HEK293 (cell line): ENCODE data around the gene MEAF6.
A peak's percentile ranks its signal among the peaks of the same experiment; 100 is the strongest.

Experiments
- CTCF ChIA-PET: fragments of 350-600 bp; formaldehyde crosslinking; extraction: SDS; loops from one replicate; lab custom pipeline; 2021; ENCODE audit warnings: antibody characterized with exemption; lab: Yijun Ruan, JAX
- POLR2A ChIA-PET: fragments of 300-600 bp; formaldehyde crosslinking; extraction: SDS; loops from one replicate; lab custom pipeline; 2020; ENCODE audit warnings: antibody characterized with exemption, inconsistent platforms; lab: Yijun Ruan, JAX
- H3K27ac ChIP-seq: fragments of 200-500 bp; sonication (Bioruptor generic); 2 replicates; pipeline ENCODE4 v1.5.1; 2014; ENCODE audit warnings: low read depth, low read length, control low read depth, inconsistent platforms; ENCODE audit errors: extremely low read depth
- H3K36me3 ChIP-seq, 2 experiments: fragments of 200-500 bp in 1 of 2; sonication (Bioruptor generic) in 1 of 2; 1 replicate in 1 of 2; 2 replicates in 1 of 2; pipeline ENCODE4 v1.5.1; 2014 to 2017; ENCODE audit warnings: inconsistent platforms in 2 of 2, low read length in 2 of 2; ENCODE audit not compliant: control insufficient read depth in 2 of 2, insufficient read depth in 1 of 2
- H3K4me1 ChIP-seq: fragments of 200-500 bp; sonication (Bioruptor generic); 2 replicates; pipeline ENCODE4 v1.5.1; 2014; ENCODE audit warnings: mild to moderate bottlenecking, low read length, inconsistent platforms; ENCODE audit not compliant: control insufficient read depth, insufficient read depth
- H3K4me3 ChIP-seq: 2 replicates; pipeline ENCODE4 v1.5.1; 2011; ENCODE audit warnings: low read depth, mild to moderate bottlenecking, control low read depth, low read length, moderate library complexity
- H3K9me3 ChIP-seq: fragments of 200-500 bp; sonication (Bioruptor generic); 2 replicates; pipeline ENCODE4 v1.5.1; 2014; ENCODE audit warnings: low read depth, low read length, inconsistent platforms; ENCODE audit not compliant: control insufficient read depth, insufficient read depth
- EGR2 ChIP-seq: fragments of 450-650 bp; formaldehyde crosslinking; IDR thresholded peaks from 2 replicates; pipeline ENCODE4 v1.5.1; 2016; ENCODE audit warnings: low read depth, missing biosample characterization, missing genetic modification characterization
- GLI4 ChIP-seq: fragments of 450-650 bp; formaldehyde crosslinking; IDR thresholded peaks from 2 replicates; pipeline ENCODE4 v1.5.1; 2016; ENCODE audit warnings: missing biosample characterization, missing genetic modification characterization
- HIC1 ChIP-seq: fragments of 450-650 bp; formaldehyde crosslinking; IDR thresholded peaks from 2 replicates; pipeline ENCODE4 v1.5.1; 2016; ENCODE audit warnings: missing biosample characterization, missing genetic modification characterization
- HOXD13 ChIP-seq: sonication (generic); formaldehyde crosslinking; IDR thresholded peaks from 2 replicates; pipeline ENCODE4 v1.8.0; 2022; ENCODE audit warnings: missing genetic modification reagents, borderline replicate concordance
- KLF1 ChIP-seq: fragments of 450-650 bp; formaldehyde crosslinking; IDR thresholded peaks from 2 replicates; pipeline ENCODE4 v1.5.1; 2016; ENCODE audit warnings: missing biosample characterization, missing genetic modification characterization
- RBAK ChIP-seq: fragments of 450-650 bp; formaldehyde crosslinking; IDR thresholded peaks from 2 replicates; pipeline ENCODE4 v1.5.1; 2016; ENCODE audit warnings: missing biosample characterization, missing genetic modification characterization
- SETDB1 ChIP-seq: IDR thresholded peaks from one replicate; pipeline ENCODE4 v1.6.1; 2017; ENCODE audit warnings: mild to moderate bottlenecking, low read length, moderate library complexity, mixed read lengths; ENCODE audit not compliant: insufficient read length
- TRIM28 ChIP-seq: IDR thresholded peaks from 2 replicates; pipeline ENCODE4 v1.6.1; 2011; ENCODE audit warnings: low read length, control low read depth, borderline replicate concordance
- TSHZ1 ChIP-seq: fragments of 450-650 bp; formaldehyde crosslinking; IDR thresholded peaks from 2 replicates; pipeline ENCODE4 v1.5.1; 2016; ENCODE audit warnings: missing biosample characterization, missing genetic modification characterization, borderline replicate concordance
- YY1 ChIP-seq: fragments of 450-650 bp; formaldehyde crosslinking; IDR thresholded peaks from 2 replicates; pipeline ENCODE4 v1.5.1; 2018; ENCODE audit warnings: missing biosample characterization, missing genetic modification characterization
- ZBTB17 ChIP-seq: fragments of 450-650 bp; formaldehyde crosslinking; IDR thresholded peaks from 2 replicates; pipeline ENCODE4 v1.5.1; 2016; ENCODE audit warnings: missing biosample characterization, missing genetic modification characterization
- ZFHX2 ChIP-seq: fragments of 450-650 bp; formaldehyde crosslinking; conservative IDR thresholded peaks from 2 replicates; pipeline ENCODE4 v1.5.1; 2016; ENCODE audit warnings: missing biosample characterization, missing genetic modification characterization
- ZFP69B ChIP-seq: fragments of 450-650 bp; formaldehyde crosslinking; IDR thresholded peaks from 2 replicates; pipeline ENCODE4 v1.5.1; 2016; ENCODE audit warnings: missing biosample characterization, missing genetic modification characterization
- ZNF24 ChIP-seq: fragments of 450-650 bp; formaldehyde crosslinking; IDR thresholded peaks from 2 replicates; pipeline ENCODE4 v1.5.1; 2016; ENCODE audit warnings: missing biosample characterization, missing genetic modification characterization
- ZNF341 ChIP-seq: fragments of 450-650 bp; formaldehyde crosslinking; IDR thresholded peaks from 2 replicates; pipeline ENCODE4; 2016; ENCODE audit warnings: low read depth, missing biosample characterization, missing genetic modification characterization
- ZNF426 ChIP-seq: fragments of 450-650 bp; formaldehyde crosslinking; IDR thresholded peaks from 2 replicates; pipeline ENCODE4 v1.5.1; 2017; ENCODE audit warnings: missing biosample characterization, missing genetic modification characterization, mild to moderate bottlenecking, inconsistent platforms, moderate library complexity
- ZNF560 ChIP-seq: fragments of 450-650 bp; formaldehyde crosslinking; IDR thresholded peaks from 2 replicates; pipeline ENCODE4 v1.5.1; 2017; ENCODE audit warnings: missing biosample characterization, missing genetic modification characterization, borderline replicate concordance
- ZNF670 ChIP-seq: fragments of 450-650 bp; formaldehyde crosslinking; IDR thresholded peaks from 2 replicates; pipeline ENCODE4 v1.5.1; 2016; ENCODE audit warnings: missing biosample characterization, missing genetic modification characterization, low read depth
- ZNF777 ChIP-seq: fragments of 450-650 bp; formaldehyde crosslinking; IDR thresholded peaks from 2 replicates; pipeline ENCODE4 v1.5.1; 2017; ENCODE audit warnings: missing biosample characterization, missing genetic modification characterization, borderline replicate concordance

MEAF6 gene

GRCh38 chr1:37449936-37450335 lies 64.6 kb downstream of the MEAF6 start:
- H3K27ac ChIP-seq: no peak overlapping the region

GRCh38 chr1:37448691-37449417 lies 65.7 kb downstream of the MEAF6 start:
- Histone ChIP-seq H3K4me1 (no peaks in the 10 kb centered on the region), H3K9me3 (no peaks in the 10 kb centered on the region), H3K36me3 (no peaks in the 10 kb centered on the region), H3K4me3 (no peak overlapping the region), H3K27ac (no peak overlapping the region)
- ChIA-PET POLR2A (interaction anchor here (0.5 to 1.2 kb wide), 2 partner anchors 39 to 521 kb away, joined by 3 to 4 read pairs; no protein-coding TSS in a partner anchor), CTCF (interaction anchor here (1.3 to 3.1 kb wide), 4 partner anchors 10 to 233 kb away, joined by 4 to 20 read pairs (median 8); no protein-coding TSS in a partner anchor)
- TF ChIP-seq ZNF341 (tag by site-specific recombination) (peak; percentile 37; the same call in 1 of the 2 replicates), GLI4 (no peak), KLF1 (tag by site-specific recombination) (no peak), ZNF560 (tag by site-specific recombination) (no peak), ZNF426 (tag by site-specific recombination) (no peak)

More at GRCh38 chr1:37449936-37450335, 64.6 kb downstream of the MEAF6 start:
- CTCF ChIA-PET: interaction anchor here (1.3 to 3.1 kb wide), 4 partner anchors 9 to 232 kb away, joined by 4 to 20 read pairs (median 8); no protein-coding TSS in a partner anchor
- H3K4me1 ChIP-seq: no peaks in the 10 kb centered on the region
- no peaks in the 10 kb centered on the region for H3K9me3 ChIP-seq
- no peaks in the 10 kb centered on the region for H3K36me3 ChIP-seq
- TF ChIP-seq ZNF777 (tag by site-specific recombination) (no peak), RBAK (no peak), ZBTB17 (no peak), ZFHX2 (peak; percentile 81), EGR2 (peak; percentile 73)
- TF ChIP-seq, all 188 proteins: peak for 2
- POLR2A ChIA-PET: interaction anchor here (1.2 kb wide), 1 partner anchor 38 kb away, joined by 4 read pairs; no protein-coding TSS in a partner anchor
- H3K4me3 ChIP-seq: no peak overlapping the region

GRCh38 chr1:37448185-37448584 lies 66.4 kb downstream of the MEAF6 start:
- H3K4me1 ChIP-seq: no peaks in the 10 kb centered on the region
- ChIA-PET POLR2A (no interaction called here), CTCF (interaction anchor here (3.1 kb wide), 1 partner anchor 39 kb away, joined by 20 read pairs; no protein-coding TSS in a partner anchor)
- H3K27ac ChIP-seq: no peak overlapping the region
- no peaks in the 10 kb centered on the region for H3K9me3 ChIP-seq
- no peak overlapping the region for H3K4me3 ChIP-seq
- TF ChIP-seq SETDB1 (no peak), TSHZ1 (tag by site-specific recombination) (no peak), ZBTB17 (no peak), YY1 (tag by site-specific recombination) (no peak), HIC1 (tag by site-specific recombination) (no peak), ZNF24 (tag by site-specific recombination) (no peak), ZFP69B (tag by site-specific recombination) (no peak), ZNF670 (no peak), TRIM28 (no peak), HOXD13 (no peak)
- H3K36me3 ChIP-seq: no peaks in the 10 kb centered on the region
